Left renal cortex interstitium (tissue), 4 donors: ENCODE data around the gene PDLIM7. TPM values are rescaled to one million over a fixed set of nuclear protein-coding genes. Genes with fewer than 3 reads are reported as not detected.
"Not testable (repeated sequence)": the region's sequence is repeated elsewhere in the genome, so short reads cannot be mapped to it uniquely, and the experiment has no call there.

Experiments used
- DNase-seq, 4 donors: peaks; one replicate each; pipeline ENCODE4 v3.0.0-alpha.2; 2013; ENCODE audit warnings: low read depth in 4 of 4, low spot score in 2 of 4, missing footprints in 1 of 4
- polyA plus RNA-seq, 4 donors: library from polyadenylated mRNA; unstranded; fragments of 120-200 nt; gene quantifications; one replicate each; pipeline ENCODE4 v1.2.1, GENCODE V29; 2013; ENCODE audit not compliant: insufficient read length in 4 of 4

Gene PDLIM7, protein sequence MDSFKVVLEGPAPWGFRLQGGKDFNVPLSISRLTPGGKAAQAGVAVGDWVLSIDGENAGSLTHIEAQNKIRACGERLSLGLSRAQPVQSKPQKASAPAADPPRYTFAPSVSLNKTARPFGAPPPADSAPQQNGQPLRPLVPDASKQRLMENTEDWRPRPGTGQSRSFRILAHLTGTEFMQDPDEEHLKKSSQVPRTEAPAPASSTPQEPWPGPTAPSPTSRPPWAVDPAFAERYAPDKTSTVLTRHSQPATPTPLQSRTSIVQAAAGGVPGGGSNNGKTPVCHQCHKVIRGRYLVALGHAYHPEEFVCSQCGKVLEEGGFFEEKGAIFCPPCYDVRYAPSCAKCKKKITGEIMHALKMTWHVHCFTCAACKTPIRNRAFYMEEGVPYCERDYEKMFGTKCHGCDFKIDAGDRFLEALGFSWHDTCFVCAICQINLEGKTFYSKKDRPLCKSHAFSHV
- polyA plus RNA-seq, result 100 to 1,000 TPM in 2 of 4 donors, 10 to 100 TPM in 2; 68.1 to 166 (median 130) TPM

DNA sequence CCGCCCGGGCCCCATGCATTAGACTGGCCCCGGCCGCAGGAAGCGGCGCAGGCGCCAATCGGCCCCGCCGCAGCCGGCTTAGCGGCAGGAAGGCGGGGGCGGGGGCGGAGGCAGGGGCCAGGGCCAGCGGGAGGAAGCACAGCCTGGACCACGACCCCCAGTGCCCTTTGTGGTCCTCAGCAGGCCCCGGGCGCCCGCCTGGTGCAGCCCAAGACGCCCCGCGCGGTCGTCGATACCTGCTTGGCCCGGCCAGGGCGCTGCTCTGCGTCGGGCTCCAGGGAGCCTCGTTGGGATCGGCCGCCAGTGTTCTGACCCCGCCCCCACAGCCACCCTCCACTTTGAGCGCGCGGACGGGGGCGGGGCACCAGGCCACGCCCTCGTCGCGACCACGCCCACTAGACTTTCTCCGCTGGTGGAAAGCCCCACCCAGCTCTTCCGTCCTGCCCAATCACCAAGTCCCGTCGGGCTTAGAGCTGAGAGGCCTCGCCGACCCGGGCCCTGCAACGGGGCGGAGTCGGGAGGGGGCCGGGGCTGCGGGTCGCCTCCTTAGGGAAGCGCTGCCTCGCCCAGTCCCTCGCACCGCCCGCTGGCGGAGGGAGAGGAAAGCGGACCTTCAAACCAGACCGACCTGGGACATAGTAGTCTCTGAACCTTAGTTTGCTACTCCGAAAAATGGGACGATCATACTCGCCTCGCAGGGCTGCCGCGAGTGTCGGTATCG lies at the start of gene PDLIM7:
Gene PDLIM7 (minus strand): TSS at position 313 of the 721 bp plus-strand sequence. CDS start 1,092 bp downstream, outside the sequence.
- peak in 3 of 4 donors; percentile 94 to 96 (median 95) for DNase-seq

DNA sequence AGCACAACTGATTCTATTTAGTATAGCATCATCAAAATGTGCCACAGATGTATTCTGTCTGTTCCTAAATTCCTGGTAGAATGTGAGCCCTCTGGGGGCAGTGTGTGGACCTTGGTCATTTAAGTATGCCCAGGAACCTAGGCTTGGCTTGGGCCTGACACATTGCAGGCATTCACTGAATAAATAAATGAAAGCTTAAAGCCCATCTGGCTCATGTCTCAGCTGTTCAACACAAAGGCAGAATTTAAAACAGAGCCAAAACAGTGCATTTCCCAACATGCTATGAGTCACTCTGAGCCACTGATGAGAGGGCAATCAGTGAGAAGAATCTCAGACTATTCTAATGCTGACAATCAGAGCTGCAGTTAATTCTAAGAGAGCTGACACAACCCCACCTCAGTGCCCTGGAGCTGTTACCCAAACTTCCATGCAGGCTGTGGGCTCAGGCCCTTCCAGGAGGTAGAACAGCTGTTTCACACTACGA lies 48.9 kb upstream of the PDLIM7 start:
- no peak for DNase-seq

DNA sequence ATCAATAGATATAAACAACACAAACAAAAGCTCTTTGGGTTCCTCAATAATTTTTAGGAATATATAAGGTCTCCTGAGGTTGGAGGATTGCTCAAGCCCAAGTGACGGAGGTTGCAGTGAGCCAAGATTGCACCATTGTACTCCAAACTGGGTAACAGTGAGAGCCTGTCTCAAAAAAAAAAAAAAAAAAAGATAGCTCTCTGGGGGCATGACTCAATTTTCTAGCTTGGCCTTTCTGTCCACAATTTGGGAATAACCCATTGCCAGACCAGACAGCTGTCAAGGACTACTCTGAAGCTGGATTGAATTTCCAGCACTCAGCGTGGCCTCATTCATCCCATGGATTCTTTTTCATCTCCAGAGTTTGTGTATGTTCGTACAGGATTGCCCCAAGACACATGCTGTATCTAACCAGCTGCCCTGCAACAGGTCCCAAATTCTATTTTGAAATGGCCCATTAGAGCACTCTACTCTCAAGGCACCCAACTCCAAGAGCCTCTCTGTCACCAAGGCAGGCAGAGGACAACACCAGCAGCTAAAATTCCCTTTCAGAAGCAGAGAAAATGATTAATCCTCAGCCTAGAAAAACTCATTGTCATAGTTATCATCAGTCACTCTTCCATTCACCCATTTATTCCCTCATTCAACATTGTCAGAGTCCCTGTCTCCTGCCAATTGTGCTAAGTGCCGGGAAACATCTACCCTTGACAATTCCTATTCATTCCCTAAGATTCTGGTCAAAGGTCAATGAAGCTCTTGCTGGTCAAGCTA lies 48.3 kb upstream of the PDLIM7 start:
- no peak for DNase-seq

DNA sequence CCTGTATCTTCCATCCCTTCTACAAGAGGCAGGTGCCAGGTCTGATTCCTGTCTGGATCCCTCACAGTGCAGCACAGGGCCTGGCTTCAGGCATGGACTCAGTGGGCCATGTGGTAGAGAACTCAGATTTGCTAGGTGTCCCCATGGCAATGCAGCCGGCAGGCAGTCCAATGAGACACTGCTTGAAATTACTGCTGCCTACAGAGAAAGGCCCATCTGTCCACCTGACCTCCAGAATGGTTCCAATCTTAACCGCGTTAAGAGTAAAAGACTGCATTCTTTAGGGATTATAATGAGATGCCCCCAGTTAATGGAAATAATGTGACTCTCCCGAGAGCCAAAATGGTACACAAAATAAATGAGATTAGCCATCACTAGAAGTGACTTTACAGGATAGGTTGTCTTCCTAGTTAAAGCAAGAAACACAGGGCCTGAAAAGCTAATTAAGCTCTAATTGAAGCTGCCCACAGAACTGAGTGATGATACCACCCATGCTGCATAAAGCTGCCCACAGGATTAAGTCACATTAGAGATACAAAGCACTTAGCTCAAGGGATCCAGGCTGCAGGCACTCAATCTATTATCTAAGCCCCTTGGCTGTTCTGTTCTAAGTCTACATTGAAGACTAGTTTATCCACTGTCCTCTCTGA lies 45.5 kb upstream of the PDLIM7 start:
- no peak for DNase-seq

DNA sequence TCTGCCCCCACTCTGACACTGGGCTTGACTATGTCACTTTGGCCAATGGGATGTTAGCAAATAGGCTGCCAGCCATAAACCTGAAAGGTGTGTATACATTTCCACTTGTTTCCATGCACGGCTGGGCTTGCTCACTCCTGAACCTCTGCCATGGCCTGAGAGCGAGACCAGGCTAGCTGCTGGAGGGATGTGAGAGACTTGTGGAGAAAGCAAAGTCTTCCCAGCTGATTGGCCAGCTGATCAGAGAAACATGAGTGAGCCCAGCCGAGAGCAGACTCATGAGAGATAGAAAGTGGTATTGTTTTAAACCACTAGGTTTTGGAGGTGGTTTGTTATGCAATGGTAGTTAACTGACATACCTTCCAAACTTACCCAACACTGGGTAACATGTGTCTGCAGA lies 43.0 kb upstream of the PDLIM7 start:
- no peak for DNase-seq

DNA sequence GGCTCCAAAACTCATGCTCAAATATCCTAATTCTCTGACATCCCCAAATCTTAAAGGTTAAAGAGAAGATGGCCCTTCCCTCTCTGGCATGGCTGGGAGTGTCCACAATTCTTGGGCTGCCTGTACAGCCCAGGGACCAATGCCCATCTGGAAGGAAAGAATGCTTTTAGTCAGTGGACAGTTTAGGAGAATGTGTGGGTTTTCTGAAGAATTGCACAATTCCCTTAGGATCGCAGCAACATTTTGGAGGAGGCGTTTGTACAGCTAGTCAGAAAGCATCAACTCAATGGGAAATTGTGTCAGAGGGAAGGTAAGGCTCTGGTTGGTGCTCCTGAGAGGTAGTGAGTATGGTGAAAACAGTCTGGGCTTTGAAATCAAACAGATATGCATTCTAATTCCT lies 42.0 kb upstream of the PDLIM7 start:
- DNase-seq, result no peak

DNA sequence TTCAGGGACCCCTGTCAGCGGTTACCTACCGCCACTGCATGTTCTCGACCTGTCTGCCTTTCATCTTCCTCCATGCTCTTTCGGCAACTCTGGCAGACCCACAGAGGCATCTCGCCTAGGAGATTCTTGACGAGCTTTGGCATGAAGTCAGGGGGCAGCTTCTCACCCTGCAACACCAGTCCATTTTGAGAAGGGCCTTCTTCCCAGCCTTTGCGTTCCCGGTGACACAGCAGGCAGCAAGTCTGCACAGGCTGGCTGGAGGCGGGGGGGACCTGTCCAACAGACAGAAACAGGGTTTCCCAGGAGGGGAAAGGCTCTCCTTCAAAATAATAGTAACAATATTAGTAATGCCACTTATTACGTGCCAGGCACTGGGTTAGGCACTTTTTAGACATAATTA lies 41.5 kb upstream of the PDLIM7 start:
- DNase-seq, result no peak

DNA sequence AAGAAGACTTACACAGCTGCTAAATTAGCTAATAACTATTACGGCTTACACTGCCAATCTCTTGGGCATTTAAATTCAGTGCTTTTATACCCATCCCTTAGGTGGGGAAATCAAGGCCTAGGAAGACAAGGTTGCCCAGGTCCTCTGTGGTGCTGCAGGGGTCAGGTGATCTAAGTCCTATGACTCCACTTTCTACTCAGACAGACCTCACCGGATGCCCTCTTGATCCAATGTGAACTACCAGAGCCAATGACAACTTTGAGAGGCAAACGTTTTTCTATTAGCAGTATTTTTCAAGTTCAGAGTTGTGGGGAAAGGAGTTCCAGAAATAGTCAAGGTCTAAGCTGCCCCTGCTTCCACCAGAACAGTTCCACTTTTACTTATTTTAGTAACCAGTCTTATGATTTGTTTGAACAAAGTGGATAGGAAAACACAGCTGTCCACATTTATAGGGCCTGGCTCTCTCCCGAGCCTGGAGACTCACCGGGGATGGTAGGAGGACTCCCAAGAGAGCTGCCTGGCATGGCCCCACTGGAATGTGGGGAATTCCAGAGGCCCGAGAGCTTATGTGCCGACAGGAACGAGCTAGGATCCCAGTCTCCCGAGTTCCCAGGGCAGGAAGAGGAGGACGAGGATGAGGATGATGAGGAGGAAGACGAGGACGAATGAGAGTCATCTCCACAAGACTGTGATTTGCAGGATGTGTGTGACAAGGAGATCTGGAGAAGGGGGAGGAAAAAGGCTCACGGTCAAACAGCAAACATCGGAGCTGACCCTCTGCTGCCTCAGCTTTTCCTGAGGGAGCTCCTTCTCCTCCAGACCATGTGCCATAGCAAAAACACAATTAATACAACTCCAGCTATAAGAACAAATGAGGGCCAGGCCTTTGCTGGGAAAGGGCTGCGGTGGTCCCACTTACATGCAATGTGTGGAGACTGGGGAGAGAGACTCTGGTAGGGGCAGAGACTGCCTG lies 40.3 kb upstream of the PDLIM7 start:
- DNase-seq, result no peak

DNA sequence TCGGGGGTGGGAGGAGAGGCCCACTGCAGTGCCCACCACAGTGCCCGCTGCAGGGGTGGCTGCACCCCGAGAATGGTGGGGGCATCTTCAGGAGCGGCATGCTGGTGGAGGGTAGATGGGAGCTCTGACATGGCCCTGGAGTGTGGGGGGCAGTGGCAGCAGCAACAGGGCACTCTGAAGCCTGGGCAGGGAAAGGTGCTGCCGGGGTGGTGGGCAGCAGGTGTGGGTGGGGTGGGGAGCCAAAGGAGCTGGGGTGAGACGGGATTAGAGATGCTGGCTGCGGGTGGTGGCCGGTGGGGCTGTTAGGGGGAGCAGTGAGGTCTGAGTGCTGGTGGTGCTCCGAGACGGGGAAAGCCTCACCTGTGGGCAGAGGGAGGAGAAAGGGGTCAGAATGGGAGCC lies 39.0 kb upstream of the PDLIM7 start:
- no peak for DNase-seq

DNA sequence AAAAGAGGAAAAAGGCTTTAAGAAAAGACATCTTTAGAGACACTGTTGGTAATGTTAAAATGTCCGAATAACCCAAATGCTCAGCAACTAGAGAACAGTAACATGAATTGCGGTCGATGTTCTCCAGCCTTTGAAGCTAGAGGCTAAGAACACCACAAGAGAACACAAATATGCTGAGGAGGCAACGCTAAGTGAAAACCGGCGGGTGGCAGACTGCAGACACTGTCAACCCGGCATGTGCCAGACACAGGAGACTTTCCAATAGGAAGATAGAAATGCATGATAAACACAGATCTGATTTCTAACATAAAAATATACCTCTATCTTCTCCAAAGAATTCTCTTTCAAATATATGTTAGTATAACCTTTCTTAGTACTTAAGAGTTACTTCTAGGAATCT lies 37.7 kb upstream of the PDLIM7 start:
- no peak for DNase-seq

DNA sequence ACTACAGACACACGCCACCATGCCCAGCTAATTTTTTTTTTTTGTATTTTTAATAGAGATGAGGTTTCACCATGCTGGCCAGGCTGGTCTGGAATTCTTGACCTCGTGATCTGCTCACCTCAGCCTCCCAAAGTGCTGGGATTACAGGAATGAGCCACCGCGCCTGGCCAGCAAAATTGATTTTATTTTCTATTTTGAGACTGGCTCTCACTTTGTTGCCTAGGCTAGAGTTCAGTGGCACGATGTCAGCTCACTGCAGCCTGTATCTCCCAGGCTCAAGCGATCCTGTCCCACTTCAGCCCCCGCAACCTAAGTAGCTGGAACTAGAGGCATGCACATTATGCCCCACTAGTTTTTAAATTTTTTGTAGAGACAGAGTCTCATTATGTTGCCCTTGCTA lies 37.0 kb upstream of the PDLIM7 start:
- DNase-seq, result not testable (repeated sequence)

DNA sequence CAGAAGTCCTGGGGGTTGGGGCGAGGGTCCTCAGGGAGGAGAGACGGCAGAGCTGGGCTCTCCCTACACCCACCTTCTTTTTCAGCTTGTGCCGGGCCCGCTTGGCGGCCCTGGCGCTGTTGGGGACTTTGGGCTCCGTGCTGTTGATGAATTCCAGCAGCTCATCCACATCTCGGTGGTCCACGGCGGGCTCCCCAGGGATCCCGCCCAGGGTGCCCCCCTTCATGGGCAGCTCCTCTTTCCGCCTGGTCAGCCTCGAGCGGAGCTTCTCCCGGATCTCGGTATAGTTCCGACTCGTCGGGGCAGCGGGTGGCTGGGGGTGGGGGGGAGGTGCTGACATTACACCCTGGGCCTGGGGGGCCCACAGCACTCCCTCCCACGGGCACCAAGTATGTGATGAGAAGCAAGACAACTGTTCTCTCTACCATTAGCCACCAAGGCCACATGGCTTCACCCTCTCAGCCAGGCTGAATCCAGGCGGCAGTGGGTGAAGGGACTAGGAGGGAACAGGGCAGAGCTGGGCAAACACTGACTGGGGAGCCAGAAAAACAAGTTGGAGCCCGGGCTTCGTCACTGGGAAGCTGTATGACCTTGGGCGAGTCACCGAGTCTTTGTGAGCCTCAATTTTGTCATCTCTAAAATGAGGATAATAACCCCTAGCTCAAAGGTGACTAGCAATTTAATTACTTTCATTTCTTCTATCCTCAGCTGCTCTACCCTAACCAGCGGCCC lies 34.0 kb upstream of the PDLIM7 start:
- no peak for DNase-seq

DNA sequence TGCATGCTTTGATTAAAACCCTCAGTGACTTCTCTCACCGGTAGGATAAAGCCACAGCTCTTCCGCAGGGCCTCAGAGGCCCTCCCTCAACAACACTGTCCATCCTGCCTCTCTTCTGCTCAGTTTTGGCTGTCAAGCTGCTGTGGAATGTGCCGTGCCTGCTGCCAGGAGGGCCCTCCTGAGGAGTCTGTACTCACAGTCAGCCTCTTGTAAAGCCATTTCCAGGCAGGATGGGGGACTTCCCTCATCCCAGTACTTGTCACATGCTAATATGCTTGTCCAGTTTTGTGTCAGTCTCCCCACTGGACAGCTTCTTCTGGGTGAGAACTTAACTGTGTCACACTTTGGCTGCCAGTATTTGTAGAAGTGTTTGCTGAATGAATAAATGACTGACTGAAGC lies 33.2 kb upstream of the PDLIM7 start:
- no peak for DNase-seq

DNA sequence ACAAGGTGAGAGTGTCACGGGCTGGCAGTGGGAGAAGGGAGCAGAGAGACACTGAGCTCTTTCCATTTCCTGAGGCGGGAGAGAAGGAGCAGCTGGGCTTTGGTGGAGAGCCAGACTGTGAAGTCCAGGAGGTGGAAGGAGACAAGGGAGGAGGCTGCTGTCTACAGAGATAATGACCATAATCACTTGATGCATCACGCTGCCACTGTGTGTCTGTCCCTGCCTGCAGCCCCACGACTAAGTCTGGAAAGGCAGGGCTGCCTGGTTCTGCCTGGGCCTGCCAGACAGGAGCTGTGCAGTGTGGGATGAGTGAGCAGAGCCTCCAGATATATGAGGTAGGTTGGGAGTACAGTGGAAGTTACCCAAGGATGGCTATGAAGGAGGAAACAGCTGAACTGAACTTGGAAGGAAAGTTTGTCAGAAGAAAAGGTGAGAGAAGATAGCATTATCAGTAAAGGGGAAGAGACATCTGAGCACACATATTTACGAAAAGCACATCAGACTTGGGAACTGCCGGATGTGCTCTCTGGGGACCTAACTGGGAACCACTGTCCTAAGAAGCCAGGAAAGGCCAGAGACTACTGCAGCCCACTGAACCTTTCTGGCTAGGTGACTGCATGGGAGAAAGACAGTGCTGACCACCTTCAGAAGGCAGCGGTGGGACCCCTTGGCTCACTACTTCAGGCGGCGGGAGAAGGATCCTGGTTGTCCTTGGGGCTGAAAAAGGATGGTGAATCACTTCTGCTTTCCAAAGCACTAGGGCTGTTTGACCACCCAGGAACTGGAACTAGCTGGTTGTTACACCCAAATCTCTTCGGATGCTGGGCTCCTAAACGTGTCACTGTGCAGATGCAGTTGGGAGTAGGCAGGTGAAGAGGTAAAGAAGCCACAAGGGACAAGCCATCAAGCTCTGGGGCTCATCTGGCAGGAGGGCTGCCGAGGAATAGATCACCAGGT lies 32.1 kb upstream of the PDLIM7 start:
- DNase-seq, result no peak

DNA sequence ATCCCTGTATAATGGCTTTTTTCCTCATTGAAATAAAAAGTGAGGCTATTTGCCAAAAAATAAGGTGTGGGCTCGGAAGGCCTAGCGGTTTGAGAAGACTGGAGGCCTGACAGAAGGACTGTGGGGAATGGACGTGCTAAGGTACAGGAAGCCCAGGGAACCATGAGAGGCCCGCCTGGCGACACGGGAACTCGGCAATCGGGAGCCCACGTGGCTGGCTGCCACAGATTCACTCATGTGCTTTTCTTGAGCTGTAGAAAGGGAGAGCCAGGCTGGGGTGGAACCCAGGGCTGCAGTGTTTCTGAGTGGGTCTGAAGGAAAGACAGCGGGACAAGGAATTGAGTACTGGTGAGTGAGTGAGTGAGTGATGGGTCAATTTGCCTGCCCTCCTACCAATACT lies 31.2 kb upstream of the PDLIM7 start:
- no peak for DNase-seq

DNA sequence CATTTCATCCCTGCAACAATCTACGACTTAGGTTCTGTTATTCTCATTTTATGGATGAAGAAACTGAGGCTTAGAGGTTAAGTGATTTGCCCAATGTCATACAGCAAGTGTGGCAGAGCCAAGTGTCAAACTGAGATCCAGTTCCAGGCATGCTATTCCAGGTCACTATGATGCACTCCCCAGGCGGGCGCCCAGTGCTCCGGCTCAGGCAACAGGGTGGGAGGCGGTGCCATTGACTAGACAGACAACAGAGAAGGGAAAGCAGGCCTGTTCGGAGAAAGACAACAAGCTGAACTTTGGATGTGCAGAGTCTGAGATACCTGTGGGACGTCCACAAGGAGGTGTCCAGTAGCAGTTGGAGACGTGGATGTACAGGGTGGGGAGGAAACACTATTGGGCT lies 30.2 kb upstream of the PDLIM7 start:
- no peak for DNase-seq

DNA sequence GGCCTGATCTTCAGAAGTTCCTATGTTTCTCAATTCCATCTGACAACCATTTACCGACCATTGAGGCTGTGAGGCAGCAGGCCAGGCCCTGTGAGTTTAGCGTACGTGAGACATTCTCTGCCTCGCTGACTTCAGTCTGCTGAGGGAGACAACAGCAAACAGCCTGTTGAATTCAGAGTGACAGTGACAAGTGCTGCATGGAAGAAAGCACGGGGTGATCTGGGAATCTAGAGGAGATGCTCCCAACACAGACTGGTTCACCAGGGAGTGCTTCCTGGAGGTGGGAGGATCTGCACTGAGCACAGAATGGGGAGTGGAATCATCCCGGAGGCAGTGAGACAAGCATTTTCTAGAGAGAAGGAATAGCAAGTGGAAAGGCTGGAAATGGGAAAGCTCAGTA lies 29.4 kb upstream of the PDLIM7 start:
- no peak for DNase-seq
